HepG2 (cell line): ENCODE data around the gene NPDC1. TPM values are rescaled to one million over a fixed set of nuclear protein-coding genes. Genes with fewer than 3 reads are reported as not detected.

Experiments used
- AGO1 ChIP-seq: fragments of 200-400 bp; formaldehyde crosslinking; IDR thresholded peaks from 2 replicates; pipeline ENCODE4 v1.6.1; 2017; ENCODE audit warnings: mild to moderate bottlenecking, low read depth, low read length, moderate library complexity; ENCODE audit not compliant: poor library complexity, severe bottlenecking
- CENPT ChIP-seq: sonication (generic); formaldehyde crosslinking; IDR thresholded peaks from 2 replicates; pipeline ENCODE4 v1.8.0; 2022; ENCODE audit warnings: low read depth, mild to moderate bottlenecking, moderate library complexity, missing genetic modification reagents
- CHCHD3 ChIP-seq: sonication (generic); formaldehyde crosslinking; IDR thresholded peaks from 2 replicates; pipeline ENCODE4 v1.8.0; 2022; ENCODE audit warnings: mild to moderate bottlenecking, missing genetic modification reagents, moderate library complexity
- GLI4 ChIP-seq: sonication (generic); formaldehyde crosslinking; IDR thresholded peaks from 2 replicates; pipeline ENCODE4 v1.5.1; 2020; ENCODE audit warnings: missing genetic modification reagents, mild to moderate bottlenecking, moderate library complexity, borderline replicate concordance
- HNRNPUL1 ChIP-seq: fragments of 200-400 bp; formaldehyde crosslinking; IDR thresholded peaks from 2 replicates; pipeline ENCODE4 v1.6.1; 2017; ENCODE audit warnings: low read depth, mild to moderate bottlenecking, low read length, moderate library complexity
- KDM1A ChIP-seq: IDR thresholded peaks from 2 replicates; pipeline ENCODE4 v1.6.1; 2016; ENCODE audit warnings: missing compliant biosample characterization
- LCORL ChIP-seq, 2 experiments: fragments of 450-650 bp in 1 of 2; sonication (generic) in 1 of 2; formaldehyde crosslinking in 1 of 2; IDR thresholded peaks; 2 replicates each; pipeline versions ENCODE4 v1.5.0 to v1.6.1; 2017 to 2020; ENCODE audit warnings: antibody characterized with exemption in 1 of 2, missing genetic modification reagents in 1 of 2
- NCOA5 ChIP-seq: sonication (generic); formaldehyde crosslinking; IDR thresholded peaks from 2 replicates; pipeline ENCODE4 v1.4.0; 2020; ENCODE audit warnings: missing genetic modification reagents
- PCBP2 ChIP-seq: fragments of 200-400 bp; formaldehyde crosslinking; optimal IDR thresholded peaks from 2 replicates; pipeline ENCODE3; 2018; ENCODE audit warnings: low read length, low read depth; ENCODE audit not compliant: poor library complexity, severe bottlenecking
- PRPF4 ChIP-seq: fragments of 200-400 bp; formaldehyde crosslinking; IDR thresholded peaks from 2 replicates; pipeline ENCODE4 v1.6.1; 2016; ENCODE audit warnings: low read length, low read depth; ENCODE audit not compliant: poor library complexity, severe bottlenecking
- SALL1 ChIP-seq: sonication (generic); formaldehyde crosslinking; IDR thresholded peaks from 2 replicates; pipeline ENCODE4 v1.8.0; 2022; ENCODE audit warnings: mild to moderate bottlenecking, missing genetic modification reagents
- ZFP90 ChIP-seq: sonication (generic); formaldehyde crosslinking; IDR thresholded peaks from 2 replicates; pipeline ENCODE4 v1.8.0; 2022; ENCODE audit warnings: missing genetic modification reagents, mild to moderate bottlenecking, inconsistent platforms, borderline replicate concordance
- ZNF382 ChIP-seq: sonication (generic); formaldehyde crosslinking; IDR thresholded peaks from 2 replicates; pipeline ENCODE4 v1.5.0; 2020; ENCODE audit warnings: missing genetic modification reagents, mild to moderate bottlenecking, borderline replicate concordance
- ZNF460 ChIP-seq: sonication (generic); formaldehyde crosslinking; IDR thresholded peaks from 2 replicates; pipeline ENCODE4 v1.5.1; 2020; ENCODE audit warnings: missing genetic modification reagents, mild to moderate bottlenecking, borderline replicate concordance
- ZNF558 ChIP-seq: sonication (generic); formaldehyde crosslinking; IDR thresholded peaks from 2 replicates; pipeline ENCODE4 v1.9.0; 2022; ENCODE audit warnings: mild to moderate bottlenecking, missing genetic modification reagents, borderline replicate concordance
- ZNF644 ChIP-seq: IDR thresholded peaks from 2 replicates; pipeline ENCODE4 v1.6.1; 2016; ENCODE audit warnings: low read depth
- ZNF652 ChIP-seq: IDR thresholded peaks from 2 replicates; pipeline ENCODE4 v1.6.1; 2016; ENCODE audit warnings: low read depth, borderline replicate concordance
- ZNF674 ChIP-seq: sonication (generic); formaldehyde crosslinking; IDR thresholded peaks from 2 replicates; pipeline ENCODE4 v1.5.0; 2020; ENCODE audit warnings: low read depth, mild to moderate bottlenecking, missing genetic modification reagents
- ZSCAN22 ChIP-seq: sonication (generic); formaldehyde crosslinking; IDR thresholded peaks from 2 replicates; pipeline ENCODE4 v1.4.0; 2020; ENCODE audit warnings: mild to moderate bottlenecking, missing genetic modification reagents
- polyA plus RNA-seq, 8 experiments: library from polyadenylated mRNA; depleted of rRNA in 3 of 8; stranded (reverse) in 7 of 8; unstranded in 1 of 8; fragments of >200 nt; fragmentation: Illumina TruSeq in 4 of 8; extraction: Trizol in 4 of 8; gene quantifications; 2 replicates each; pipeline versions ENCODE4 v1.2.1 to v1.2.3, GENCODE V29; 2011 to 2016; ENCODE audit warnings: low read depth in 4 of 8, missing spikeins in 1 of 8, mixed read lengths in 1 of 8; ENCODE audit not compliant: insufficient read depth in 1 of 8
- total RNA-seq, 5 experiments: library from RNA; depleted of rRNA; stranded (reverse); fragments of >200 nt; fragmentation: Illumina TruSeq; extraction: Trizol; gene quantifications; 2 replicates each; pipeline ENCODE4 v1.2.3, GENCODE V29; 2016; ENCODE audit warnings: low read depth in 1 of 5
- TF ChIP-seq, protein P1 (sequence below): sonication (generic); formaldehyde crosslinking; IDR thresholded peaks from 2 replicates; pipeline ENCODE4 v1.4.0; 2020; ENCODE audit warnings: missing genetic modification reagents, borderline replicate concordance
- TF ChIP-seq, protein P2 (sequence below): sonication (generic); formaldehyde crosslinking; IDR thresholded peaks from 2 replicates; pipeline ENCODE4 v1.5.0; 2020; ENCODE audit warnings: mild to moderate bottlenecking, missing genetic modification reagents, moderate library complexity
- TF ChIP-seq, protein P3 (sequence below): sonication (generic); formaldehyde crosslinking; IDR thresholded peaks from 2 replicates; pipeline ENCODE4 v1.4.0; 2020; ENCODE audit warnings: mild to moderate bottlenecking, missing genetic modification reagents
- TF ChIP-seq, protein P4 (sequence below): sonication (generic); formaldehyde crosslinking; IDR thresholded peaks from 2 replicates; pipeline ENCODE4 v1.8.1; 2023; ENCODE audit warnings: missing genetic modification reagents, mild to moderate bottlenecking, borderline replicate concordance

Gene NPDC1
- total and polyA plus RNA-seq, 2 of the 13 experiments (the other 11 are each of a cell fraction or from before 2014, with no cell fraction given): 0.84 to 5.4 TPM

DNA sequence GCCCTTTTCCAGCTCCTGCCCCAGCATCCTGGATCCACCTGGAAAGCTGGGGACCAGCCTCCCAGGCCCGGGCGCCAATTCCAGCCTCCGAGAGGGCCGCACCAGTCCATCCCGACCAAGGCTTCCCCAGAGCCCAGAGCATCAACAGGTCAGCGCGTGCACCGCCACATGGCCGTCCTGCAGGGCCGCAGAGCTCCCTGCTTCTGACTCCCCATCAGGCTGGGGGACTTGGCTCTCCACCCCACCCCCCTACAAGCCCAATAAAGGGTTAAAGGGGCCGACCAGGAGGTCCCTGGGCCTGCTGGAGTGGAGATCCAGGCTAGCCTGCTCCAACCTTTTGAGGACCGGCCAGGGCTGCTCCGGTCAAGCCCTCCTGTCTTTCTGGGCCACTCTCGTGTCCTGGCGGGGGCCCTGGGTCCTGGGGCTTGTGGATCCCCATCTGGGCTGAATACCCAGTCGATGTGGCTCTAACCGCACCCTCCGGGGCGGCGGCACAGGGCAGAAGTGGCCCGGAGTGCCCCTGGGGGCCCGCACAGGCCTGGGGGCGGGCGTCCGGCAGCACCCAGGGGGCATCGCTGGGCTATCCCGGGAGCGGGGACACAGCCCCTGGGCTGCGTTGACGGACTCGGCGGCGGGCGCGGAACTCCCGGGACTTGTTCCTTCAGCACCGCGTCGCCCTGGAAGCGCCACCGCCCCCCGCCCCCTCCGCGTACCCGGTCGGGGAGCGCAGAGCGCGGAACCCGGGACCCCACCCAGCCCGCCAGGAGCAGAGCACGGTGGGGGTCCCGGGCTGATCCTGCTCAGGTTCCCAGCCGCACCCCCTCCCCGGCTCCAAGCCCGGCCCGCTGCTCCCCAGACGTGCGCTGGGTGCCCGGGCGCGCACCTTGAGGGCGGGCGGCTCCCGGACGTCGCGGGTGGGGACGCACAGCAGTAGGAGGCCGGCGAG is 7.3 kb upstream of the NPDC1 start (continued):
- no peak for TF ChIP-seq NCOA5 (CRISPR knock-in tag)
- TF ChIP-seq ZNF460 (CRISPR knock-in tag): no peak
- no peak for TF ChIP-seq PCBP2
- TF ChIP-seq ZNF558 (CRISPR knock-in tag): no peak
- no peak for TF ChIP-seq ZFP90 (CRISPR knock-in tag)
- 0 out of 2 replicates have a peak, but pooled peaks have one; percentile 23 for TF ChIP-seq SALL1 (CRISPR knock-in tag)
- no peak for TF ChIP-seq HNRNPUL1
- TF ChIP-seq AGO1: no peak
- no peak for TF ChIP-seq ZNF674 (CRISPR knock-in tag)
- TF ChIP-seq, protein P1, sequence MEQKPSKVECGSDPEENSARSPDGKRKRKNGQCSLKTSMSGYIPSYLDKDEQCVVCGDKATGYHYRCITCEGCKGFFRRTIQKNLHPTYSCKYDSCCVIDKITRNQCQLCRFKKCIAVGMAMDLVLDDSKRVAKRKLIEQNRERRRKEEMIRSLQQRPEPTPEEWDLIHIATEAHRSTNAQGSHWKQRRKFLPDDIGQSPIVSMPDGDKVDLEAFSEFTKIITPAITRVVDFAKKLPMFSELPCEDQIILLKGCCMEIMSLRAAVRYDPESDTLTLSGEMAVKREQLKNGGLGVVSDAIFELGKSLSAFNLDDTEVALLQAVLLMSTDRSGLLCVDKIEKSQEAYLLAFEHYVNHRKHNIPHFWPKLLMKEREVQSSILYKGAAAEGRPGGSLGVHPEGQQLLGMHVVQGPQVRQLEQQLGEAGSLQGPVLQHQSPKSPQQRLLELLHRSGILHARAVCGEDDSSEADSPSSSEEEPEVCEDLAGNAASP (CRISPR knock-in tag): no peak
- no peak for TF ChIP-seq GLI4 (CRISPR knock-in tag)
- TF ChIP-seq, protein P2, sequence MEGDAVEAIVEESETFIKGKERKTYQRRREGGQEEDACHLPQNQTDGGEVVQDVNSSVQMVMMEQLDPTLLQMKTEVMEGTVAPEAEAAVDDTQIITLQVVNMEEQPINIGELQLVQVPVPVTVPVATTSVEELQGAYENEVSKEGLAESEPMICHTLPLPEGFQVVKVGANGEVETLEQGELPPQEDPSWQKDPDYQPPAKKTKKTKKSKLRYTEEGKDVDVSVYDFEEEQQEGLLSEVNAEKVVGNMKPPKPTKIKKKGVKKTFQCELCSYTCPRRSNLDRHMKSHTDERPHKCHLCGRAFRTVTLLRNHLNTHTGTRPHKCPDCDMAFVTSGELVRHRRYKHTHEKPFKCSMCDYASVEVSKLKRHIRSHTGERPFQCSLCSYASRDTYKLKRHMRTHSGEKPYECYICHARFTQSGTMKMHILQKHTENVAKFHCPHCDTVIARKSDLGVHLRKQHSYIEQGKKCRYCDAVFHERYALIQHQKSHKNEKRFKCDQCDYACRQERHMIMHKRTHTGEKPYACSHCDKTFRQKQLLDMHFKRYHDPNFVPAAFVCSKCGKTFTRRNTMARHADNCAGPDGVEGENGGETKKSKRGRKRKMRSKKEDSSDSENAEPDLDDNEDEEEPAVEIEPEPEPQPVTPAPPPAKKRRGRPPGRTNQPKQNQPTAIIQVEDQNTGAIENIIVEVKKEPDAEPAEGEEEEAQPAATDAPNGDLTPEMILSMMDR (CRISPR knock-in tag): no peak
- TF ChIP-seq, protein P3, sequence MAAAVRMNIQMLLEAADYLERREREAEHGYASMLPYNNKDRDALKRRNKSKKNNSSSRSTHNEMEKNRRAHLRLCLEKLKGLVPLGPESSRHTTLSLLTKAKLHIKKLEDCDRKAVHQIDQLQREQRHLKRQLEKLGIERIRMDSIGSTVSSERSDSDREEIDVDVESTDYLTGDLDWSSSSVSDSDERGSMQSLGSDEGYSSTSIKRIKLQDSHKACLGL (CRISPR knock-in tag): no peak; the same call in 1 of the 2 replicates
- TF ChIP-seq CHCHD3 (CRISPR knock-in tag): no peak
- TF ChIP-seq PRPF4: no peak
- no peak for TF ChIP-seq ZSCAN22 (CRISPR knock-in tag)
- no peak for TF ChIP-seq KDM1A (CRISPR knock-in tag)
- TF ChIP-seq ZNF652: 0 out of 2 replicates have a peak, but pooled peaks have one; percentile 44
- TF ChIP-seq ZNF644 (CRISPR knock-in tag): no peak
- TF ChIP-seq, protein P4, sequence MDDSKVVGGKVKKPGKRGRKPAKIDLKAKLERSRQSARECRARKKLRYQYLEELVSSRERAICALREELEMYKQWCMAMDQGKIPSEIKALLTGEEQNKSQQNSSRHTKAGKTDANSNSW: no peak
- TF ChIP-seq CENPT (CRISPR knock-in tag): no peak
- TF ChIP-seq ZNF382 (CRISPR knock-in tag): no peak
- TF ChIP-seq LCORL (IDR thresholded peaks at IDR 0.05): no peak
- no peak for TF ChIP-seq LCORL (CRISPR knock-in tag; IDR thresholded peaks at IDR 0.05)
